Activated naive CD4-positive, alpha-beta T cell treated with anti-CD3 and anti-CD28 coated beads, Interleukin-2, amount 10 ng/mL, durations not matched to agents 7 days and 5 days (primary cell): ENCODE measurements around the gene MUC12.
"Not testable (repeated sequence)": the region's sequence is repeated elsewhere in the genome, so short reads cannot be mapped to it uniquely, and the experiment has no call there.

Experiments used
- CTCF ChIA-PET: fragments of 350-600 bp; sonication (Branson Sonifier 250); formaldehyde crosslinking; loops from one replicate; lab custom pipeline; 2021; ENCODE audit warnings: antibody characterized with exemption; lab: Charles Lee
- DNase-seq: peaks from one replicate; pipeline ENCODE4 v3.0.0-alpha.2; 2020
- H3K27ac Mint-ChIP-seq: one replicate; pipeline ENCODE4 v1.8.0; 2021; ENCODE audit warnings: mild to moderate bottlenecking, moderate library complexity, mixed read lengths
- H3K27me3 Mint-ChIP-seq: one replicate; pipeline ENCODE4 v1.8.0; 2021; ENCODE audit warnings: mild to moderate bottlenecking, mixed read lengths
- H3K36me3 Mint-ChIP-seq: one replicate; pipeline ENCODE4 v1.8.0; 2021; ENCODE audit warnings: mixed read lengths
- H3K4me1 Mint-ChIP-seq: one replicate; pipeline ENCODE4 v1.8.0; 2021; ENCODE audit warnings: mixed read lengths
- H3K4me3 Mint-ChIP-seq: one replicate; pipeline ENCODE4 v1.8.0; 2021; ENCODE audit warnings: mild to moderate bottlenecking, moderate library complexity, mixed read lengths
- H3K9me3 Mint-ChIP-seq: one replicate; pipeline ENCODE4 v1.8.0; 2021; ENCODE audit warnings: mixed read lengths

Gene MUC12

GRCh38 chr7:100966542-100967291 is 2.6 kb upstream of the MUC12 start:
- H3K27ac Mint-ChIP-seq: no peak overlapping the region
- no peaks in the 10 kb centered on the region for H3K36me3 Mint-ChIP-seq
- peaks cover 16% of the 10 kb centered on the region for H3K4me1 Mint-ChIP-seq
- CTCF ChIA-PET: interaction anchor here (1.1 kb wide), 1 partner anchor 92 kb away, joined by 4 read pairs; no protein-coding TSS in a partner anchor
- peaks cover 88% of the 10 kb centered on the region for H3K27me3 Mint-ChIP-seq
- H3K4me3 Mint-ChIP-seq: peak overlapping the region; percentile 19
- H3K9me3 Mint-ChIP-seq: no peaks in the 10 kb centered on the region
- no peak for DNase-seq

DNA sequence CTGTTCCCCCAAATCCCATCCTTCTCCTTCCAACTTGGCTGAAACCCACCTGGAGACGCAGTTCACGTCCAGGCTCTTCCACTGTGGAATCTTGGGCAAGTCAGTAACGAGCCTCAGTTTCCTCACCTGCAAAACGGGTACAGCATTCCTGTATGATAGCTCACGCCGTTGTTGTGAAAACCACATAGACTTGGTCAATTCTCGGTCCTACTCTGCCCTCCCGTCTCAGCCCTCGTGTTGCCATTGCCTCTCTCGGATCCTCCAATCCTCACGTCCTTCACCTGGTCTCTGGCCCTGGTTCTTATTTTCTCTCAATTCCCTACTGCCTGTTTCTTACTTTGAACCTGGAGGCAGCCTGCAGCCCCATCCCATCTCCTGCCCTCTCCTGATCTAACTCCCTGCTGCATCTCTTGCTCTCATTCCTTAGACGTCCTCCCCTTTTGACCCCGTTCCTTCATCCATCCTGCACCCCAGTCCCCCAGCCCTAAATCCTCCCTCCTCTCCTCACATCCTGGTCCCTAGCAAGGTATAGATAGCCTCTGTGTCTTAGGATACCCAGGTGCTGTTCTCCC is 2.0 kb upstream of the MUC12 start:
- Mint-ChIP-seq H3K4me1 (peaks cover 16% of the 10 kb centered on the region), H3K27me3 (peaks cover 95% of the 10 kb centered on the region), H3K9me3 (no peaks in the 10 kb centered on the region), H3K27ac (no peak overlapping the region), H3K4me3 (peak overlapping the region; percentile 21), H3K36me3 (no peaks in the 10 kb centered on the region)
- DNase-seq: no peak
- CTCF ChIA-PET: no interaction called here

DNA sequence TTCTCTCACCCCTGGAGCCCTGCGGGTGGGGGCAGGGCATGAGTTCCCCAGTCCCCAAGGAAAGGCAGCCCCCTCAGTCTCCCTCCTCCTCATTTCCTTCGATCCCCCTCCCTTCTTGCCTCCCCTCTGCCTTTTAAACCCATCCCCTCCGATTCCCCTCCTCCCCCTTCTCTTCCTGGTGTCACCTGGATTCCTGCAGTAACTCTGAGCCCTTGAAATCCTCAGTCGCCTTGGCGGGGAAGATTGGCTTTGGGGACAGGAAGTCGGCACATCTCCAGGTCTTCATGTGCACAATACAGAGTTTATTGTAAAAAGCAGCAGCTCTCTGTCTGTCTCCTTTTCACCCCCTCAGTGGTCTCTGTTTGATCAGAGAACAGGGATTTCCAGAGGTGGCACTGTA is 1.3 kb upstream of the MUC12 start:
- Mint-ChIP-seq H3K27ac (no peak overlapping the region), H3K4me1 (peaks cover 16% of the 10 kb centered on the region), H3K27me3 (peaks cover 95% of the 10 kb centered on the region), H3K36me3 (no peaks in the 10 kb centered on the region), H3K4me3 (no peak overlapping the region), H3K9me3 (no peaks in the 10 kb centered on the region)
- no peak for DNase-seq
- CTCF ChIA-PET: no interaction called here

GRCh38 chr7:100968650-100969049 is 715 bp upstream of the MUC12 start:
- no peaks in the 10 kb centered on the region for H3K36me3 Mint-ChIP-seq
- peaks cover 92% of the 10 kb centered on the region for H3K27me3 Mint-ChIP-seq
- no peak for DNase-seq
- peaks cover 16% of the 10 kb centered on the region for H3K4me1 Mint-ChIP-seq
- CTCF ChIA-PET: no interaction called here
- H3K27ac Mint-ChIP-seq: no peak overlapping the region
- no peaks in the 10 kb centered on the region for H3K9me3 Mint-ChIP-seq
- H3K4me3 Mint-ChIP-seq: no peak overlapping the region

DNA sequence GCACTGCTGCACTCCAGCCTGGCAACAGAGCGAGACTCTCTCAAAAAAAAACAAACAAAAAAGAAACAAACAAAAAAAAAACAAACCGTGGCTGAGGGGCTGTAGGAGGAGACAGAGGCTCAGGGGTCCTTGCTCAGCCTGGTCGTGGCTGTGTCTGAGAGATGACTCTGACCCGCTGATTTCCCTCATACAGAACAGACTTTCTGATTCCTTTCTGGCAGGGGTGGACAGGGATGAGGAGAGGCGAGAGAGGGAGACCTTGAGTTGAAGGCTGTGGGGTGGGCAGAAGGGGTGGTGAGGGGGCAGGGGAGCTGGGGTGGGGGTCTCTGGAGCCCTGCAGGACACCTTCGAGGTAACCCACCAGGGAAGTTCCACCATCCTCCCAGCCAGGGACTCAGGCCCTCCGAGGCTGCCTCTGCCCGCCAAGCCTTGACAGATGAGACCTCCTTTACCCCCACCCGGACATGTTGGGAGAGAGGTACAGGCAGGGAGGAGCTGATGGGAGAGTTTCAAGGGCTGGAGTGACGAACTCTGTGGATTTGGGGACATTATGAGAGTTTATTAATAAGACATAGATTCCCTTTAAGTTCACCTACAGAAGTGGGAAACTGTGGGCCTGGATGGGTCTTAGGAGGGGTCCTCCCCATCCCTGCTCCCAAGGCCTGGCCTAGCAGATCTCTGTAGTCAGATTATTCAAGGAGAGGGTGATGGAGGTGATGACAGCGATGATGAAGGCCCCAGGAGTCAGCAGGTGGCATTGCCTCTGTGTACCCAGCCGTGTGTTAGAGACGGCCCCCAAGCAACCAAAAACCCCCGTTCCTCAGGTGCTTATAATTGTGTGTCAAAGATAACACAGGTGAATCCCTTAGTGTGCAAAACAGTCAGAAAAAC is 2.0 kb downstream of the MUC12 start:
- peak; percentile 20 for DNase-seq
- Mint-ChIP-seq H3K27ac (no peak overlapping the region), H3K4me1 (peaks cover 9% of the 10 kb centered on the region), H3K27me3 (peaks cover 72% of the 10 kb centered on the region), H3K36me3 (no peaks in the 10 kb centered on the region), H3K9me3 (no peaks in the 10 kb centered on the region), H3K4me3 (no peak overlapping the region)
- CTCF ChIA-PET: no interaction called here

- Mint-ChIP-seq H3K27me3 (peaks cover 66% of the 10 kb centered on the region), H3K4me3 (no peak overlapping the region), H3K36me3 (no peaks in the 10 kb centered on the region), H3K9me3 (no peaks in the 10 kb centered on the region), H3K4me1 (peaks cover 5% of the 10 kb centered on the region), H3K27ac (no peak overlapping the region)
- CTCF ChIA-PET: no interaction called here
- peak; percentile 5 for DNase-seq
Observed at GRCh38 chr7:100972002-100972347, 2.6 kb downstream of the MUC12 start.

GRCh38 chr7:100974021-100974420 is 4.7 kb downstream of the MUC12 start:
- H3K4me3 Mint-ChIP-seq: no peak overlapping the region
- no peak for DNase-seq
- no peaks in the 10 kb centered on the region for H3K36me3 Mint-ChIP-seq
- H3K27ac Mint-ChIP-seq: no peak overlapping the region
- CTCF ChIA-PET: no interaction called here
- H3K4me1 Mint-ChIP-seq: no peaks in the 10 kb centered on the region
- no peaks in the 10 kb centered on the region for H3K9me3 Mint-ChIP-seq
- H3K27me3 Mint-ChIP-seq: peaks cover 46% of the 10 kb centered on the region

GRCh38 chr7:100975371-100975821 is 6.0 kb downstream of the MUC12 start:
- Mint-ChIP-seq H3K27ac (no peak overlapping the region), H3K27me3 (peaks cover 32% of the 10 kb centered on the region), H3K36me3 (no peaks in the 10 kb centered on the region), H3K4me3 (no peak overlapping the region), H3K4me1 (no peaks in the 10 kb centered on the region), H3K9me3 (no peaks in the 10 kb centered on the region)
- DNase-seq: no peak
- CTCF ChIA-PET: no interaction called here

DNA sequence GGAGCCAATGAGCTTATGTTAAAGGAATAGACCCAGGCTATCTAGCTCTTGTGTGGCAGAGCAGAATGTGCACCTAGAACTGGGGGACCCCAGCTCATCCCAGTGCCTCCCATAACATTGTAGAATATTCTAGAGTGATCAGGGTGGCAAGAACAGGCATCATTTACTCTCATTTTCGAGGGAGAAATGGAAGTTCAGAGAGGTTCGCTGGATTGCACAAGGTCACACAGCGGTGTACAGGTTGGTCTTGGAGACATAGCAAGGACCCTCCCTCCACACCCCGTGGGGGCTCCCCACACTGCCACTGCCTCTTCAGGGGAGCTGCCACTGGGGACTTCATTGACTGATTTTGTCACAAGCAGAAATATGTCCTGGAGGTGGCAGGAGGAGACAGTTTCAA is 8.9 kb downstream of the MUC12 start:
- H3K27me3 Mint-ChIP-seq: peaks cover 12% of the 10 kb centered on the region
- CTCF ChIA-PET: no interaction called here

GRCh38 chr7:100983451-100984187 is 14.3 kb downstream of the MUC12 start:
- H3K4me1 Mint-ChIP-seq: no peaks in the 10 kb centered on the region
- H3K4me3 Mint-ChIP-seq: no peak overlapping the region
- CTCF ChIA-PET: no interaction called here
- DNase-seq: no peak
- H3K36me3 Mint-ChIP-seq: no peaks in the 10 kb centered on the region
- no peak overlapping the region for H3K27ac Mint-ChIP-seq
- H3K9me3 Mint-ChIP-seq: peaks cover 1% of the 10 kb centered on the region
- peaks cover 5% of the 10 kb centered on the region for H3K27me3 Mint-ChIP-seq

More for the DNA sequence above, 8.9 kb downstream of the MUC12 start:
- no peak overlapping the region for H3K27ac Mint-ChIP-seq
- no peaks in the 10 kb centered on the region for H3K4me1 Mint-ChIP-seq
- no peaks in the 10 kb centered on the region for H3K9me3 Mint-ChIP-seq
- H3K36me3 Mint-ChIP-seq: no peaks in the 10 kb centered on the region
- DNase-seq: no peak
- no peak overlapping the region for H3K4me3 Mint-ChIP-seq

DNA sequence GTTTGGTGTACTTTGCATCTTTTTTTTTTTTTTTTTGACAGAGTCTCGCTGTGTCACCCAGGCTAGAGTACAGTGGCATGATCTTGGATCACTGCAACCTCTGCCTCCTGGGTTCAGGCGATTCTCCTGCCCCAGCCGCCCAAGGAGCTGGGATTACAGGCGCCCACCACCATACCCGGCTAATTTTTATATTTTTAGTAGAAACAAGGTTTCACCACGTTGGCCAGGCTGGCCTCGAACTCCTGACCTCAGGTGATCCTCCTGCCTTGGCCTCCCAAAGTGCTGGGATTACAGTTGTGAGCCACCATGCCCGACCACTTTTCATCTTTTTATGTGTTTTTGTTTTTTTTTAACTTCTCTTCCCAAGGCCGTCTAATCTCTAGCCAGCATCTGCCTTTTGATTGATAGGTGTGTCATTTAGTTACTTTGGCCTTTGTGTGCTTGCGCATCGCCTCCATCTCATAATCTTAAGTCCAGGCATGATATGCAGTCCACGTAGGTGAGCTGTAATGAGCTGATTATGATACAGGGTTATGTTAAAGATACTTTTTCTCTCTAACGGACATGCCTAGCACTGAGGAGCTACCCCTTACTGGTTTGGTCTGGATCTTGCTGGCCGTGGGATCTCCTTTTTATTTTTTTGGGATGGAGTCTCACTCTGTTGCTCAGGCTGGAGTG is 15.0 kb downstream of the MUC12 start:
- H3K36me3 Mint-ChIP-seq, CTCF ChIA-PET, H3K9me3 Mint-ChIP-seq, H3K27ac Mint-ChIP-seq, H3K4me3 Mint-ChIP-seq, H3K4me1 Mint-ChIP-seq, H3K27me3 Mint-ChIP-seq, DNase-seq: not testable (repeated sequence)

DNA sequence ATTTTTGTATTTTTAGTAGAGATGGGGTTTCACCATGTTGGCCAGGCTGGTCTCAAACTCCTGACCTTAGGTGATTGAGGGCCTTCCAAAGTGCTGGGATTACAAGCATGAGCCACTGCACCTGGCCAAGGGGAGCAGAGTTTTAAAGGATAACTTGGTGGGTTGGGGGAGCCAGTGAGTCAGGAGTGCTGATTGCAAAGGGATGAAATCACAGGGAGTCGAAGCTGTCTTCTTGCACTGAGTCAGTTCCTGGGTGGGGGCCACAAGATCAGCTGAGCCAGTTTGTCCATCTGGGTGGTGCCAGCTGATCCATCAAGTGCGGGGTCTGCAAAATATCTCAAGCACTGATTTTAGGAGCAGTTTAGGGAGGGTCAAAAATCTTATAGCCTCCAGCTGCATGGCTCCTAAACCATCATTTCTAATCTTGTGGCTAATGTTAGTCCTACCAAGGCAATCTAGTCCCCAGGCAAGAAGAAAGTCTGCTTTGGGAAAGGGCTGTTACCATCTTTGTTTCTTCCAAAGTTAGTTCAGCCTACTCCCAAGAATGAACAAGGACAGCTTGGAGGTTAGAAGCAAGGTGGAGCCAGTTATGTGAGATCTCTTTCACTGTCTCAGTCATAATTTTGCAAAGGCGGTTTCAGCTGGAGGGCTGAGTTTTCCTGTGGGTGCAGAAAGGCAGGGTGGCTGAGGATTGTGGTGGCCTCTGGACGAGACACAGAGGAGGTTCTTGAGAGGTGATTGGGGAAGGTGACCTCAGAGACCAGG is 15.8 kb downstream of the MUC12 start:
- H3K36me3 Mint-ChIP-seq, CTCF ChIA-PET, H3K27me3 Mint-ChIP-seq, H3K4me1 Mint-ChIP-seq, DNase-seq, H3K9me3 Mint-ChIP-seq, H3K27ac Mint-ChIP-seq, H3K4me3 Mint-ChIP-seq: not testable (repeated sequence)

DNA sequence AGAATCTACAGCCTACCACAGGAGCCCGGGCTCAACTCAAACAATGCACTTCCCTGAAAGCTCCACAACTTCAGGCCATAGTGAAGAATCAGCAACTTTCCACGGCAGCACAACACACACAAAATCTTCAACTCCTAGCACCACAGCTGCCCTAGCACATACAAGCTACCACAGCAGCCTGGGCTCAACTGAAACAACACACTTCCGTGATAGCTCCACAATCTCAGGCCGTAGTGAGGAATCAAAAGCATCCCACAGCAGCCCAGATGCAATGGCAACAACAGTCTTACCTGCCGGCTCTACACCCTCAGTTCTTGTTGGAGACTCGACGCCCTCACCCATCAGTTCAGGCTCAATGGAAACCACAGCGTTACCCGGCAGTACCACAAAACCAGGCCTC is 22.3 kb downstream of the MUC12 start:
- H3K36me3 Mint-ChIP-seq: no peaks in the 10 kb centered on the region
- no peak for DNase-seq
- H3K27ac Mint-ChIP-seq: no peak overlapping the region
- CTCF ChIA-PET: no interaction called here
- H3K4me3 Mint-ChIP-seq: no peak overlapping the region
- peaks cover 3% of the 10 kb centered on the region for H3K9me3 Mint-ChIP-seq
- H3K4me1 Mint-ChIP-seq: no peaks in the 10 kb centered on the region
- H3K27me3 Mint-ChIP-seq: no peaks in the 10 kb centered on the region
